HCT116 (cell line): ENCODE data around the gene KSR2. TPM values are rescaled to one million over a fixed set of nuclear protein-coding genes. Genes with fewer than 3 reads are reported as not detected.

Experiments used
- ATAC-seq: fragments of 200-7000 bp; cut with Tn5 transposase; 2 replicates; pipeline ENCODE4 v1.9.1; 2020; ENCODE audit warnings: mild to moderate bottlenecking, moderate library complexity
- BruUV-seq: library from RNA; stranded (reverse); fragments of 400-500 nt; replicated peaks from 2 replicates; lab custom pipeline; 2021; lab: Mats Ljungman, UMichigan
- CTCF ChIA-PET: fragments of 300-600 bp; sonication (Branson Sonifier 250); formaldehyde crosslinking; loops from one replicate; lab custom pipeline; 2021; ENCODE audit warnings: antibody characterized with exemption; lab: Charles Lee
- POLR2A ChIA-PET: fragments of 300-600, 350-600 bp; sonication (Branson Sonifier 250); formaldehyde crosslinking; loops from one replicate; lab custom pipeline; 2021; ENCODE audit warnings: antibody characterized with exemption; lab: Charles Lee
- RAD21 ChIA-PET, 2 experiments: fragments of 300-600 bp; sonication (Branson Sonifier 250); formaldehyde crosslinking; loops; one replicate each; lab custom pipeline; 2023; ENCODE audit warnings: low total read pairs in 2 of 2; ENCODE audit not compliant: uncharacterized antibody in 2 of 2, unreplicated experiment in 2 of 2, low non-redundant PET in 1 of 2; lab: Charles Lee
- DNase-seq: peaks from one replicate; pipeline ENCODE4 v3.0.0-alpha.2; 2010; ENCODE audit warnings: low read depth, low spot score
- H2AFZ ChIP-seq: fragments of 200-600 bp; shearing (Covaris generic), sonication (generic); 2 replicates; pipeline ENCODE4 v1.6.1; 2017; ENCODE audit warnings: low read depth, mixed run types, mixed read lengths, antibody characterized with exemption, low read length; ENCODE audit not compliant: poor library complexity, severe bottlenecking
- H3K27ac ChIP-seq: 2 replicates; pipeline ENCODE4 v1.5.1; 2012; ENCODE audit warnings: low read depth, low read length
- H3K27me3 ChIP-seq: fragments of 200-600 bp; sonication (generic); 2 replicates; pipeline ENCODE4 v1.6.1; 2016; ENCODE audit warnings: mixed run types, low read length, mixed read lengths; ENCODE audit not compliant: insufficient read depth
- H3K36me3 ChIP-seq, 2 experiments: fragments of 200-500 bp in 1 of 2; fragments of 200-600 bp in 1 of 2; sonication (Bioruptor generic) in 1 of 2; sonication (generic) in 1 of 2; 2 replicates each; pipeline versions ENCODE4 v1.5.1 to v1.6.1; 2014 to 2016; ENCODE audit warnings: low read length in 2 of 2, inconsistent platforms in 1 of 2, mixed read lengths in 1 of 2, mixed run types in 1 of 2; ENCODE audit not compliant: insufficient read depth in 2 of 2, control insufficient read depth in 1 of 2
- H3K4me1 ChIP-seq, 2 experiments: fragments of 200-600 bp in 1 of 2; sonication (generic) in 1 of 2; 2 replicates each; pipeline versions ENCODE4 v1.5.1 to v1.6.1; 2012 to 2017; ENCODE audit warnings: low read length in 2 of 2, inconsistent platforms in 1 of 2, mild to moderate bottlenecking in 1 of 2, mixed read lengths in 1 of 2, mixed run types in 1 of 2, moderate library complexity in 1 of 2; ENCODE audit not compliant: insufficient read depth in 2 of 2, control insufficient read depth in 1 of 2
- H3K4me2 ChIP-seq: fragments of 200-600 bp; sonication (generic); 2 replicates; pipeline ENCODE4 v1.6.1; 2017; ENCODE audit warnings: mixed run types, low read length, mixed read lengths
- H3K4me3 ChIP-seq, 2 experiments: fragments of 200-600 bp in 1 of 2; sonication (generic) in 1 of 2; replicated peaks in 1 of 2; 2 replicates each; pipeline ENCODE4 v1.5.1; 2011 to 2016; ENCODE audit warnings: low read length in 2 of 2, control low read depth in 1 of 2, low read depth in 1 of 2, mild to moderate bottlenecking in 1 of 2, mixed read lengths in 1 of 2, mixed run types in 1 of 2
- H3K79me2 ChIP-seq: fragments of 200-600 bp; sonication (generic); 2 replicates; pipeline ENCODE4 v1.6.1; 2017; ENCODE audit warnings: mild to moderate bottlenecking, mixed run types, low read length, moderate library complexity, mixed read lengths; ENCODE audit not compliant: insufficient read depth
- H3K9ac ChIP-seq: fragments of 200-600 bp; sonication (generic); 2 replicates; pipeline ENCODE4 v1.6.1; 2016; ENCODE audit warnings: low read length, mixed read lengths
- H3K9me2 ChIP-seq: fragments of 200-600 bp; sonication (generic), shearing (Covaris generic); 2 replicates; pipeline ENCODE4 v1.6.1; 2017; ENCODE audit warnings: mixed run types, mild to moderate bottlenecking, moderate library complexity; ENCODE audit not compliant: insufficient read depth
- H3K9me3 ChIP-seq, 2 experiments: fragments of 200-500 bp in 1 of 2; fragments of 200-600 bp in 1 of 2; sonication (Bioruptor generic) in 1 of 2; sonication (generic) in 1 of 2; 2 replicates each; pipeline ENCODE4 v1.6.1; 2014 to 2017; ENCODE audit warnings: low read length in 2 of 2, mixed read lengths in 2 of 2, inconsistent platforms in 1 of 2, low read depth in 1 of 2, mild to moderate bottlenecking in 1 of 2, mixed run types in 1 of 2, moderate library complexity in 1 of 2; ENCODE audit not compliant: control insufficient read depth in 1 of 2, insufficient read depth in 1 of 2
- H4K20me1 ChIP-seq: fragments of 200-600 bp; sonication (generic), shearing (Covaris generic); 2 replicates; pipeline ENCODE4 v1.6.1; 2017; ENCODE audit warnings: mixed run types, mild to moderate bottlenecking, moderate library complexity; ENCODE audit not compliant: insufficient read depth
- ATF3 ChIP-seq: IDR thresholded peaks from 2 replicates; pipeline ENCODE4 v1.6.1; 2012
- CTCF ChIP-seq, 3 experiments: fragments of 200-600 bp in 1 of 3; sonication (generic) in 1 of 3; IDR thresholded peaks in 2 of 3; conservative IDR thresholded peaks in 1 of 3; 2 replicates each; pipeline ENCODE4 v1.5.1; 2012 to 2017; ENCODE audit warnings: low read depth in 2 of 3, low read length in 2 of 3, antibody characterized with exemption in 1 of 3, borderline replicate concordance in 1 of 3, control low read depth in 1 of 3, mild to moderate bottlenecking in 1 of 3, mixed read lengths in 1 of 3, mixed run types in 1 of 3, moderate library complexity in 1 of 3; ENCODE audit not compliant: insufficient read depth in 1 of 3
- ELF1 ChIP-seq: IDR thresholded peaks from 2 replicates; pipeline ENCODE4 v1.6.1; 2012; ENCODE audit warnings: low read depth, borderline replicate concordance
- EZH2phosphoT487 ChIP-seq: fragments of 200-600 bp; IDR thresholded peaks from 2 replicates; pipeline ENCODE4 v1.6.1; 2018; ENCODE audit warnings: antibody characterized with exemption, borderline replicate concordance
- JUND ChIP-seq: IDR thresholded peaks from 2 replicates; pipeline ENCODE4 v1.6.1; 2012
- MAX ChIP-seq: IDR thresholded peaks from 2 replicates; pipeline ENCODE4 v1.6.1; 2012
- POLR2A ChIP-seq: IDR thresholded peaks from 2 replicates; pipeline ENCODE4 v1.7.0; 2011; ENCODE audit warnings: borderline replicate concordance; ENCODE audit not compliant: insufficient read depth, insufficient read length; ENCODE audit errors: extremely low read depth
- RAD21 ChIP-seq: IDR thresholded peaks from 2 replicates; pipeline ENCODE4 v1.6.1; 2012; ENCODE audit warnings: low read depth, mild to moderate bottlenecking
- REST ChIP-seq: IDR thresholded peaks from 2 replicates; pipeline ENCODE4 v1.6.1; 2012; ENCODE audit warnings: low read depth
- intact Hi-C: fragments of 100-400 bp; cut with micrococcal nuclease; formaldehyde crosslinking; loops from 2 replicates; pipeline ENCODE4 v1.10.0; 2022
- total RNA-seq: library from RNA; stranded (reverse); gene quantifications from one replicate; pipeline ENCODE4 v1.2.1, GENCODE V29; 2021; ENCODE audit not compliant: unreplicated experiment

The KSR2 gene
- total RNA-seq, 1 experiment from 2014 or later: 10.1 TPM

GRCh38 chr12:117766008-117766407, 202.8 kb downstream of the KSR2 start (continued):
- TF ChIP-seq EZH2phosphoT487 (no peak), CTCF (IDR thresholded peaks at IDR 0.05 in 2 of 3, conservative IDR thresholded peaks at IDR 0.05 in 1 of 3; ENCODE audit: borderline replicate concordance in 1 of 3, insufficient read depth in 1 of 3, low read depth in 2 of 3, low read length in 2 of 3) (no peak), JUND (no peak), ATF3 (no peak), RAD21 (no peak), MAX (no peak)

- H3K36me3 ChIP-seq: no peaks in the 10 kb centered on the region
- DNase-seq (no peak), ATAC-seq (no peak)
- no peaks in the 10 kb centered on the region for H3K4me1 ChIP-seq
- H3K4me2 ChIP-seq: no peak overlapping the region
- ChIA-PET POLR2A (no interaction called here), RAD21 (no interaction called here), CTCF (no interaction called here)
- no peak for TF ChIP-seq ELF1
- no peak for TF ChIP-seq REST
- TF ChIP-seq POLR2A: no peak
- H4K20me1 ChIP-seq: no peaks in the 10 kb centered on the region; the same call in 1 of the 2 replicates
- no peak overlapping the region for H3K9ac ChIP-seq
- no peak overlapping the region for H2AFZ ChIP-seq
- no peaks in the 10 kb centered on the region for H3K79me2 ChIP-seq
- no peak overlapping the region for H3K27ac ChIP-seq
- H3K27me3 ChIP-seq: no peaks in the 10 kb centered on the region
- no TSS peak for BruUV-seq
- H3K9me3 ChIP-seq: no peaks in the 10 kb centered on the region
- H3K9me2 ChIP-seq: no peaks in the 10 kb centered on the region
- H3K4me3 ChIP-seq: no peak overlapping the region
- intact Hi-C loops: no loop called here
Observed at GRCh38 chr12:117762143-117762542, 206.6 kb downstream of the KSR2 start.
